Adrenal gland (tissue), 5 donors: ENCODE measurements around the gene C1orf232.

ENCODE experiments used
- POLR2A ChIP-seq, 2 donors: fragments of 450-650 bp; IDR thresholded peaks; one replicate each; pipeline ENCODE4 v1.6.1; 2017; ENCODE audit warnings: antibody characterized with exemption in 2 of 2, mild to moderate bottlenecking in 2 of 2, moderate library complexity in 1 of 2
- TF ChIP-seq, protein P1 (sequence below), 6 experiments: fragments of 450-650 bp in 4 of 6; fragments of 200-600 bp in 2 of 6; sonication (generic) in 1 of 6; IDR thresholded peaks; 1 replicate in 5 of 6; 2 replicates in 1 of 6; pipeline versions ENCODE4 v1.5.1 to v1.8.0; 2016 to 2021; ENCODE audit warnings: antibody characterized with exemption in 6 of 6, mild to moderate bottlenecking in 2 of 6, moderate library complexity in 1 of 6
- donor health status: DM: no; HTN: no; CAD: no.

DNA sequence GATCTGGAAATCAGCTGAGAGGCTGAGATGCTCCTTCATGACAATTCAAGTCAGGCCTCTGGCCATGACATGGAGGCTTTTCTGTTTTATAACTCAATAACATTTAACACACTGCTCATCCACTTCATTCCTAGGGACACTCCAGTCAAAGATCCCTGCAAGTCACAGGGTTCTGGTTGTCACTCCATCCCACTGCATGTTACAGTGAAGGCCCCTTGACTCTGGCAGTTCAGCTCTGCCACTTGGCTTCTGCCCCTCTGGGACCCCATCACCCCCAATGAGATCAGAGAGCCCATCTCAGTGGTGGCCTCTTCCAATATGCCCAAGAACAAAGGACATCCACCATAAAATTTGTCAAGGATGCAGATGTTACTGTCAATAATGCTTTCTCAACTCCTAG is 19.9 kb downstream of the C1orf232 start:
- TF ChIP-seq, protein P1, sequence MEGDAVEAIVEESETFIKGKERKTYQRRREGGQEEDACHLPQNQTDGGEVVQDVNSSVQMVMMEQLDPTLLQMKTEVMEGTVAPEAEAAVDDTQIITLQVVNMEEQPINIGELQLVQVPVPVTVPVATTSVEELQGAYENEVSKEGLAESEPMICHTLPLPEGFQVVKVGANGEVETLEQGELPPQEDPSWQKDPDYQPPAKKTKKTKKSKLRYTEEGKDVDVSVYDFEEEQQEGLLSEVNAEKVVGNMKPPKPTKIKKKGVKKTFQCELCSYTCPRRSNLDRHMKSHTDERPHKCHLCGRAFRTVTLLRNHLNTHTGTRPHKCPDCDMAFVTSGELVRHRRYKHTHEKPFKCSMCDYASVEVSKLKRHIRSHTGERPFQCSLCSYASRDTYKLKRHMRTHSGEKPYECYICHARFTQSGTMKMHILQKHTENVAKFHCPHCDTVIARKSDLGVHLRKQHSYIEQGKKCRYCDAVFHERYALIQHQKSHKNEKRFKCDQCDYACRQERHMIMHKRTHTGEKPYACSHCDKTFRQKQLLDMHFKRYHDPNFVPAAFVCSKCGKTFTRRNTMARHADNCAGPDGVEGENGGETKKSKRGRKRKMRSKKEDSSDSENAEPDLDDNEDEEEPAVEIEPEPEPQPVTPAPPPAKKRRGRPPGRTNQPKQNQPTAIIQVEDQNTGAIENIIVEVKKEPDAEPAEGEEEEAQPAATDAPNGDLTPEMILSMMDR (IDR thresholded peaks at IDR 0.05) = no peak
- no peak for TF ChIP-seq POLR2A (IDR thresholded peaks at IDR 0.05)
